K562 (cell line): ENCODE results near the gene WDR18. TPM values are rescaled to one million over a fixed set of nuclear protein-coding genes. Genes with fewer than 3 reads are reported as not detected.

Source experiments
- CCNT2 ChIP-seq: IDR thresholded peaks from 2 replicates; pipeline ENCODE4 v1.6.1; 2011; ENCODE audit warnings: borderline replicate concordance, low read depth, mild to moderate bottlenecking, moderate library complexity, mixed read lengths, low read length; ENCODE audit not compliant: insufficient read length; ENCODE audit errors: extremely low read depth
- CHCHD3 ChIP-seq: fragments of 250-450 bp; sonication (Bioruptor Pico); IDR thresholded peaks from 2 replicates; pipeline ENCODE4 v2.1.2; 2022; ENCODE audit warnings: mild to moderate bottlenecking
- HDAC6 ChIP-seq: IDR thresholded peaks from 2 replicates; pipeline ENCODE4 v1.6.1; 2012; ENCODE audit warnings: low read depth, mild to moderate bottlenecking, control low read depth, inconsistent platforms, low read length, moderate library complexity
- HMG20A ChIP-seq: fragments of 450-650 bp; formaldehyde crosslinking; conservative IDR thresholded peaks from 2 replicates; pipeline ENCODE4 v1.4.0; 2020; ENCODE audit warnings: mild to moderate bottlenecking, mixed read lengths
- KLF6 ChIP-seq: fragments of 250-450 bp; sonication (Bioruptor Pico); IDR thresholded peaks from 2 replicates; pipeline ENCODE4 v1.4.0; 2020; ENCODE audit warnings: mild to moderate bottlenecking, moderate library complexity, borderline replicate concordance
- L3MBTL2 ChIP-seq: fragments of 450-650 bp; IDR thresholded peaks from 2 replicates; pipeline ENCODE4 v1.6.1; 2016; ENCODE audit warnings: mild to moderate bottlenecking, moderate library complexity
- MCM7 ChIP-seq, 2 experiments: fragments of 450-650 bp; IDR thresholded peaks; 2 replicates each; pipeline ENCODE4 v1.6.1; 2016 to 2018
- NFIX ChIP-seq: fragments of 250-450 bp; sonication (Bioruptor Pico); IDR thresholded peaks from 2 replicates; pipeline ENCODE4 v1.4.0; 2020; ENCODE audit warnings: low read depth, mild to moderate bottlenecking, moderate library complexity
- PYGO2 ChIP-seq: fragments of 450-650 bp; IDR thresholded peaks from 2 replicates; pipeline ENCODE4 v1.6.1; 2016; ENCODE audit warnings: mild to moderate bottlenecking, missing genetic modification characterization, moderate library complexity, missing compliant biosample characterization
- RBM34 ChIP-seq: fragments of 200-400 bp; formaldehyde crosslinking; IDR thresholded peaks from 2 replicates; pipeline ENCODE4 v1.6.1; 2018; ENCODE audit warnings: low read length, borderline replicate concordance; ENCODE audit not compliant: insufficient read depth
- RCOR1 ChIP-seq, 2 experiments: IDR thresholded peaks; 2 replicates each; pipeline ENCODE4 v1.6.1; 2012; ENCODE audit warnings: low read depth in 2 of 2, low read length in 2 of 2, borderline replicate concordance in 1 of 2, improper control_type of control experiment in 1 of 2
- SNIP1 ChIP-seq: fragments of 450-650 bp; IDR thresholded peaks from 2 replicates; pipeline ENCODE4 v1.7.1; 2017; ENCODE audit warnings: low read depth, mild to moderate bottlenecking
- ZBTB17 ChIP-seq: fragments of 450-650 bp; formaldehyde crosslinking; IDR thresholded peaks from 2 replicates; pipeline ENCODE4 v1.4.0; 2020; ENCODE audit warnings: mild to moderate bottlenecking
- ZKSCAN3 ChIP-seq: fragments of 250-450 bp; sonication (Bioruptor Pico); IDR thresholded peaks from 2 replicates; pipeline ENCODE4 v1.4.0; 2020
- ZNF584 ChIP-seq: fragments of 200-800 bp; sonication (Bioruptor generic); IDR thresholded peaks from 2 replicates; pipeline ENCODE4 v1.6.1; 2016; ENCODE audit warnings: low read depth, mild to moderate bottlenecking, missing genetic modification characterization, missing compliant biosample characterization
- ZNF764 ChIP-seq: fragments of 250-450 bp; sonication (Bioruptor Pico); IDR thresholded peaks from 2 replicates; pipeline ENCODE4 v1.4.0; 2020; ENCODE audit warnings: low read depth, mild to moderate bottlenecking, moderate library complexity
- polyA plus RNA-seq, 8 experiments: library from polyadenylated mRNA; depleted of rRNA in 4 of 8; stranded (reverse) in 5 of 8; unstranded in 3 of 8; fragments of >200 nt; fragmentation: Nextera tagmentation in 2 of 8; fragmentation: Illumina TruSeq in 1 of 8; extraction: Ambion mirVana in 2 of 8; extraction: Trizol in 1 of 8; gene quantifications; 2 replicates each; pipeline versions ENCODE4 v1.2.1 to v1.2.3, GENCODE V29; 2011 to 2014; ENCODE audit warnings: inconsistent platforms in 1 of 8, missing spikeins in 1 of 8
- total RNA-seq, 7 experiments: library from RNA; depleted of rRNA in 6 of 7; stranded (reverse); fragments of >200 nt in 6 of 7; fragmentation: Illumina TruSeq in 2 of 7; extraction: Trizol in 2 of 7; gene quantifications; 2 replicates each; pipeline versions ENCODE4 v1.2.1 to v1.2.3, GENCODE V29; 2011 to 2021; ENCODE audit warnings: low replicate concordance in 1 of 7
- TF ChIP-seq, protein P1 (sequence below): sonication (generic); formaldehyde crosslinking; IDR thresholded peaks from 2 replicates; pipeline ENCODE4 v1.9.0; 2022; ENCODE audit warnings: mild to moderate bottlenecking, missing genetic modification reagents
- TF ChIP-seq, protein P2 (sequence below): fragments of 200-800 bp; sonication (Bioruptor generic); IDR thresholded peaks from 2 replicates; pipeline ENCODE4 v1.6.1; 2016; ENCODE audit warnings: missing genetic modification characterization, missing compliant biosample characterization
- TF ChIP-seq, protein P3 (sequence below): fragments of 450-650 bp; IDR thresholded peaks from 2 replicates; pipeline ENCODE4 v1.6.1; 2016; ENCODE audit warnings: antibody characterized with exemption

The WDR18 gene
- total and polyA plus RNA-seq, 9 of the 15 experiments (the other 6 are each of a cell fraction or from before 2014, with no cell fraction given) = 0.65 to 181 (median 30.1) TPM

DNA sequence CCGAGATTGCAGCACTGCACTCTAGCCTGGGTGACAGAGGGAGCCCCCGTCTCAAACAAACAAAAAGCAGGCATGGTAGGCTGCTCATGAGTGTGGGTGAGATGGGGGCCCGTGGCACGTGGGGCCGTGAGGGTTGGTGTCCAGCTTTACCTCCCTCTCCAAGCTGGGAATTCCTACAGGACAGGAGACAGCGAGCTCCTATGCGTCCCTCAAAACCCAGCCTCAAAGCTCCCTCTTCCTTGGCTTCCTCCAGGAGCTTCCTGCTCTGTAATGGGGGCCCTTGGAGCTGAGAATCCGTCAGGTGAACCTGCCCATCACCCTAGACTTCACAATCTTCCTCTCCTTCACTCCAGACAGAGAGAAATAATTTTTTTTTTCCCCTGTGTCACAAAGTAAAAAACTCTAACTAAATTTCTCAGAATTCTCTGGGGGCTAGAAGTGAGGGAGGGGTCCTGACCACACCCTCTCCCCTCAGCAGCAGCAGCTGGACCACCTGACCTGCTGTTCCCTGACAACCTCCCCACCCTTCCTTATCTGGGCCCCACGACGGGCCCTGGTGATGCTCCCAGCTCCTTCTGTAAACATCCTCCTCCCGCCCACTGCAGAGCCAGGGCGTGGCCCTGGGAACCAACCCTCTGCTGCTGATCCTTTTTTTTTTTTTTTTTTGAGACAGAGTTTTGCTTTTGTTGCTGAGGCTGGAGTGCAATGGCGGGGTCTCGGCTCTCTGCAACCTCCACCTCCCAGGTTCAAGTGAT lies 22.1 kb upstream of the WDR18 start (continued):
- peak; percentile 41; the same call in 1 of the 2 replicates for TF ChIP-seq KLF6 (CRISPR knock-in tag)
- TF ChIP-seq, protein P1, sequence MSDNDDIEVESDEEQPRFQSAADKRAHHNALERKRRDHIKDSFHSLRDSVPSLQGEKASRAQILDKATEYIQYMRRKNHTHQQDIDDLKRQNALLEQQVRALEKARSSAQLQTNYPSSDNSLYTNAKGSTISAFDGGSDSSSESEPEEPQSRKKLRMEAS (CRISPR knock-in tag) = no peak
- TF ChIP-seq, protein P2, sequence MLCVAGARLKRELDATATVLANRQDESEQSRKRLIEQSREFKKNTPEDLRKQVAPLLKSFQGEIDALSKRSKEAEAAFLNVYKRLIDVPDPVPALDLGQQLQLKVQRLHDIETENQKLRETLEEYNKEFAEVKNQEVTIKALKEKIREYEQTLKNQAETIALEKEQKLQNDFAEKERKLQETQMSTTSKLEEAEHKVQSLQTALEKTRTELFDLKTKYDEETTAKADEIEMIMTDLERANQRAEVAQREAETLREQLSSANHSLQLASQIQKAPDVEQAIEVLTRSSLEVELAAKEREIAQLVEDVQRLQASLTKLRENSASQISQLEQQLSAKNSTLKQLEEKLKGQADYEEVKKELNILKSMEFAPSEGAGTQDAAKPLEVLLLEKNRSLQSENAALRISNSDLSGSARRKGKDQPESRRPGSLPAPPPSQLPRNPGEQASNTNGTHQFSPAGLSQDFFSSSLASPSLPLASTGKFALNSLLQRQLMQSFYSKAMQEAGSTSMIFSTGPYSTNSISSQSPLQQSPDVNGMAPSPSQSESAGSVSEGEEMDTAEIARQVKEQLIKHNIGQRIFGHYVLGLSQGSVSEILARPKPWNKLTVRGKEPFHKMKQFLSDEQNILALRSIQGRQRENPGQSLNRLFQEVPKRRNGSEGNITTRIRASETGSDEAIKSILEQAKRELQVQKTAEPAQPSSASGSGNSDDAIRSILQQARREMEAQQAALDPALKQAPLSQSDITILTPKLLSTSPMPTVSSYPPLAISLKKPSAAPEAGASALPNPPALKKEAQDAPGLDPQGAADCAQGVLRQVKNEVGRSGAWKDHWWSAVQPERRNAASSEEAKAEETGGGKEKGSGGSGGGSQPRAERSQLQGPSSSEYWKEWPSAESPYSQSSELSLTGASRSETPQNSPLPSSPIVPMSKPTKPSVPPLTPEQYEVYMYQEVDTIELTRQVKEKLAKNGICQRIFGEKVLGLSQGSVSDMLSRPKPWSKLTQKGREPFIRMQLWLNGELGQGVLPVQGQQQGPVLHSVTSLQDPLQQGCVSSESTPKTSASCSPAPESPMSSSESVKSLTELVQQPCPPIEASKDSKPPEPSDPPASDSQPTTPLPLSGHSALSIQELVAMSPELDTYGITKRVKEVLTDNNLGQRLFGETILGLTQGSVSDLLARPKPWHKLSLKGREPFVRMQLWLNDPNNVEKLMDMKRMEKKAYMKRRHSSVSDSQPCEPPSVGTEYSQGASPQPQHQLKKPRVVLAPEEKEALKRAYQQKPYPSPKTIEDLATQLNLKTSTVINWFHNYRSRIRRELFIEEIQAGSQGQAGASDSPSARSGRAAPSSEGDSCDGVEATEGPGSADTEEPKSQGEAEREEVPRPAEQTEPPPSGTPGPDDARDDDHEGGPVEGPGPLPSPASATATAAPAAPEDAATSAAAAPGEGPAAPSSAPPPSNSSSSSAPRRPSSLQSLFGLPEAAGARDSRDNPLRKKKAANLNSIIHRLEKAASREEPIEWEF (CRISPR knock-in tag) = no peak
- TF ChIP-seq ZBTB17 = no peak
- no peak for TF ChIP-seq PYGO2 (tag)
- no peak for TF ChIP-seq L3MBTL2
- TF ChIP-seq, protein P3, sequence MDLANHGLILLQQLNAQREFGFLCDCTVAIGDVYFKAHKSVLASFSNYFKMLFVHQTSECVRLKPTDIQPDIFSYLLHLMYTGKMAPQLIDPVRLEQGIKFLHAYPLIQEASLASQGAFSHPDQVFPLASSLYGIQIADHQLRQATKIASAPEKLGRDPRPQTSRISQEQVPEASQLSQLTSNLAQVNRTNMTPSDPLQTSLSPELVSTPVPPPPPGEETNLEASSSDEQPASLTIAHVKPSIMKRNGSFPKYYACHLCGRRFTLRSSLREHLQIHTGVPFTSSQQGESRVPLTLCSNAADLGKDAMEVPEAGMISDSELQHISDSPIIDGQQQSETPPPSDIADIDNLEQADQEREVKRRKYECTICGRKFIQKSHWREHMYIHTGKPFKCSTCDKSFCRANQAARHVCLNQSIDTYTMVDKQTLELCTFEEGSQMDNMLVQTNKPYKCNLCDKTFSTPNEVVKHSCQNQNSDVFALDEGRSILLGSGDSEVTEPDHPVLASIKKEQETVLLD = no peak; the same call in 1 of the 2 replicates
- no peak for TF ChIP-seq ZNF584
- no peak for TF ChIP-seq HDAC6
- TF ChIP-seq RBM34 = no peak
- TF ChIP-seq NFIX (CRISPR knock-in tag) = no peak
- no peak for TF ChIP-seq CCNT2
- no peak for TF ChIP-seq HMG20A (CRISPR knock-in tag)
- peak; percentile 55 to 98; a peak in 3 of 4 replicates for TF ChIP-seq RCOR1 (IDR thresholded peaks at IDR 0.05; ENCODE audit: borderline replicate concordance in 1 of 2, low read depth in 2 of 2, low read length in 2 of 2)
- no peak for TF ChIP-seq CHCHD3 (CRISPR knock-in tag)
- no peak for TF ChIP-seq SNIP1
- TF ChIP-seq MCM7 (IDR thresholded peaks at IDR 0.05) = no peak
- TF ChIP-seq ZKSCAN3 (CRISPR knock-in tag) = no peak
- no peak for TF ChIP-seq ZNF764 (CRISPR knock-in tag)
